GM19397 (cell line): ENCODE measurements around the gene TRPM1.

ENCODE experiments used
- ATAC-seq: cut with Tn5 transposase; IDR thresholded peaks from one replicate; pipeline ENCODE4 v1.9.1; 2021; ENCODE audit warnings: mild to moderate bottlenecking, moderate library complexity; ENCODE audit not compliant: unreplicated experiment

TRPM1 gene

DNA sequence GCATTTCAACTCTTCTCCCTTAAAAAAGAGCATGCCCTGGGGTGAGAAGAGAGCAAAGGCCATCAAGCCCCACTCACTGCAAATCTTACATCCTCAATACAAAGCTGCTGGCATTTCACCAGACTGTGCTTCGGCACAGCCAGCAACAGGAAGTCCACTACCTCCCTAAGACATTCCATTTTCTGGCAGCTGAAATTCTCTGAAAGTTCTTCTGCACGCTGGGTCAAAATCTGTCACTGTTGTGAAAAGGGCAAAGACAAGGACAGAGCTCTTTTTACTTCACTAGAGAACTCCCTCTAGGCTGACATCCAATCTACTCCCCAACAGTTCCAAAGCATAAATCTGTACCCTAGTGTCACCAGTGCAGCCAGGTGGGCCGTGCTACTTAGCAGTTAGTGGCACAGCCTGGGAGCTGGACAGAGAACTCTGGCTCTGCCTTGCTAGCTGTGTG, 116.4 kb downstream of the TRPM1 start:
- peak; percentile 13 for ATAC-seq

DNA sequence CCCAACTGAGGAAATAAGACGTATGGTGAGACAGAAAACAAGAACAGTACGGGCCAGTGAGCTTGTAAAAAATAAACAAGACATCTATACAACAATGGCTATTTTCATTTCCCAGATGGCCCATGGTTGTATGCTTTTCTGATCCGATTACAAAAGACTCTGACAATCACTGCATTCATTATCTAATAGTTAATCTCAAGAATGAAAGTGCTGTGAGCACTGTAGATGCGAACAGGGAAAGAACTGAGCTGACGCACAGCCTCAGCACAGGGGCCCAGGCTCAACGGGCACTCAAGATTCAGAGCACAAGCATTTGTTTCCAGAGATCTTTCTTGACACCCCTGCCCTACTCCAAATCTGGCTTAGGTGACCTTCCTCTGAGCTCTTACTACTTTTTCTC, 117.0 kb downstream of the TRPM1 start:
- ATAC-seq = peak; percentile 50

DNA sequence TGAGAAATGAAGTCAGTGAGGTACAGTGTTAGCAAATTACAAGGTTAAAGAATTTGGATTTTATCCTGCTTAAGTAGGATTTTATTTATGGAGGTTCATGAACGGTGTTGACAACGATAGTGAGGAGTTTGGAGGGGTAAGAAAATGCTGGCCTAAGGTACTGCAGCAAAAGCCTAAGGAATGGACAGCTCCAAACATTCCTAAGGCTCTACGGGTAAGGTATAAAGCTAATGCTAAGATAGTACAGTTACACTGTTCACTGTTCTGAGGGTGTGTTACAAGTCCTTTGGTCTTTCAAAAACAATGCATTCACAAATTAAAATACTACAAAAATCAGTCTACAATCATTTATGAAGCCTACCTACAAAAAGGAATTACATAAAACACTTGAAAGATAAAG, 117.4 kb downstream of the TRPM1 start:
- no peak for ATAC-seq

DNA sequence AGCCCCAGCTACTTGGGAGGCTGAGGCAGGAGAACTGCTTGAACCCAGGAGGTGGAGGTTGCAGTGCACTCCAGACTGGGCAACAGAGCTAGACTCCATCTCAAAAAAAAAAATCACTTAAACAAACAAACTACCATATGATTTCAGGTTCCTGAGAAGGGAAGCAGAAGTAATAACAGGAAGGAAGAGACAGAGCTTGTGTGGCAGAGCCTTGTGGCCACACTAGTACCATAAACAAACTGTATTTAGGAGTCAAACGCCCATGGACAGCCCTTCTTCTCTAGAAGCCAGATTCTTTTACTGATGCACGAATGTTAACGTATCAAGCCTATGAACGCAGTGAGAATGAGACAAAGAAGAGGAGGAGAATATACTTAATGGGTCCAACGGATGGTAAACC, 122.1 kb downstream of the TRPM1 start:
- ATAC-seq = no peak

DNA sequence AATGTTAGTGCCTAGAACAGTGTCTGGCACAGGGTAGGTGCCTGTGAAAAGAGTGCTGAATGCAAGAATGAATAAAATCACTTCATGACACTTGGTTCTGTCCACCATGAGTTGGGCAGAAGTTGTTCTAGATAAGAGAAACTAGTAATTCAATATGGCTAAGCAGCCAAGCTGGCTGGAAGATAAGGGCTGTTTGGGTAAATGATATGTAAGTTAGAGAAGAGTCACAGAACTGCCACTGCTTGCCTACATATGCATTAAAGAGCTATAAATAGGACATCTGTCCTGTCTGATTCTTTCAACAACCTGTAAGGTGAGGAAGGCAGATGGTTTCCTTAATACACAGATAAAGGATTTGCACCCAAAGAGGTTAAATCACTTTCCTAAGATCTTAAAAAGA, 123.2 kb downstream of the TRPM1 start:
- ATAC-seq = no peak

DNA sequence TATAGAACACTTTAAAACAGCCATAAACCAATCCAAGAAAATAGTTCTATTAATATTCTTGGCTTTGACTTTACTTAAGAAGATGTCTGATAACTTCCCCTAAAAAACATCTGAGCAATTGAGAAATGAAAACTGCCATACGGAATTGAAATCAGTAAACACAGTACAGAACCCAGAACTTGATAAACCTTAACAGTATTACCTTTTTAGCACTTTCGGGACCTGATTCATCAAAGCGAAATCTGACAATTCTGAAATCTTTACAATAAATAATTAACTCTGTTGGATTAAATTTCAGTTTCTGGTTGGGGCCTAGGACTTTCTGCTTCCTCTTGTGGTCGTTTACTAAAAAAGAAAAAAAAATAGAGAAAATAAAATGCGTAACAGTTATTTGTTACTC, 127.4 kb downstream of the TRPM1 start:
- ATAC-seq = no peak

DNA sequence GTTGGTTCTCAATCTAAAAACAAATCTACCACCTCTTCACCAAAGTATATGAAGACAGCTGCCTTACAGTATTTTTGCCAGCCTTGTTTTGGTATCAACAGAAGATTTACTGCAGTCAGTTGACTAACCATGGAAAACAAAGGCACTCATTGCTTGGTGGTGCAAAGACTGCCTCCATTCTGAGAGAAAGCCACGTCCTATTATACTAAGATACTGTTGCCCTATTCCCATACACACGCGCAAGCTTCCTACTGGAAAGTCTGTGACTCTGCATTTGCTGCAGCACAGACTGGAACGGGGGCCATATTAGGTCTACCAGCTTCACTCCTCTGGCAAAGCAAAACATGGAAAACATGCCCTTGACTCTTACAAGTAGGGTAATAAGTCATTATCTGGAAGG, 128.1 kb downstream of the TRPM1 start:
- ATAC-seq = no peak

DNA sequence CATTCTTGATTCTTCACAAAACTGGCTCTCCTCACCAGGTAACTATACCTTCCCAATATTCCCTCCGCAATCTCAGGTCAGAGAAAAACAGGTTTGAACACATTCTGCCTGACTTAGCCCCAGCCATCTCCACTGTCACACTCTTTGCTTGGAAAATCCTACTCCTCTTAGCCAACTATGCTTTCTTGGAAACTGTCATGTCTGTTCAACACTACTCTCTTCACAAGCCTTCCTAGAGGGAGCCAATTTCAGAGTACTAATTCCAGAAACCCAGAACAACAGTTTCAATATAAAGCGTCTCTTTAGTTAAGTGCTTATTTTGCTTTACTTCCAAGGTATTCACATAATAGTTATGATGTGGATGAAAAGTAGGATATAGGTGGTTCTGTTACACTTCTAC, 131.8 kb downstream of the TRPM1 start:
- no peak for ATAC-seq

DNA sequence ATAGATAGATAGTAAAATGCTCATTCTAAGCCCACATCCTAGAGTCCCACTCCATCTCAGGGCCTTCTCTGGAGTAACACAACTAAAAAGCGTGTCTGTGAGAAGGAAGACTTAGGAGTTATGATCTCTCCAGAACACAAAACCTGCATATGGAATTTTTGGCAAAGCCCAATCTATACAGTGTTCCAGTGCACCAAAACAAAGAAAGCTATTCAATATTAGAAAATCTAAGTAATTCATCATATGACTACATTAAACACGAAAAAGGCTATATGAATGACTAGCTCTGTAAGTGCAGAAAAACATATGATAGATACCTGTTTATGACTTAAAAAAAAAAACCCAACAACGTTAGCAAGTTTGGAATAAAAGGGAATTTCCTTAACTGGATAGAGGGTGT, 137.8 kb downstream of the TRPM1 start:
- no peak for ATAC-seq

DNA sequence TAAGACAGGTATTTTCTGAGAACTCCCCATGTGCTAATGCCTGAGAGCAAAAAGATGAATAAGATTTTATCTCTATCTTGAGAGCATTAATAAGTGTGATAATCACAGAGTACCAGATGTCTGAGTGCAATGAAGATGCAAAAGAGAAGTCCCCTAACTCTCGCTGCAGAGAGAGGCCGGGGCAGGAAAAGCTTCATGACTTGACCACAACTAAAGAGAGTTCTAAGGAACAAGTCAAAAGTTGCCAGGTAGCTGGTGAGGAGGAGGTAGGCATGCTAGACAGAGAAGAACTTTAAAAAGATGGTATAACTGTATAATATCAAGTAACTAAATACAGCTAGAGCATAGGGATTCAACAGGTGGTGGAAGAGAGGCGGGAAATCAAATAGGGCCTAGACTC, 138.9 kb downstream of the TRPM1 start:
- no peak for ATAC-seq

DNA sequence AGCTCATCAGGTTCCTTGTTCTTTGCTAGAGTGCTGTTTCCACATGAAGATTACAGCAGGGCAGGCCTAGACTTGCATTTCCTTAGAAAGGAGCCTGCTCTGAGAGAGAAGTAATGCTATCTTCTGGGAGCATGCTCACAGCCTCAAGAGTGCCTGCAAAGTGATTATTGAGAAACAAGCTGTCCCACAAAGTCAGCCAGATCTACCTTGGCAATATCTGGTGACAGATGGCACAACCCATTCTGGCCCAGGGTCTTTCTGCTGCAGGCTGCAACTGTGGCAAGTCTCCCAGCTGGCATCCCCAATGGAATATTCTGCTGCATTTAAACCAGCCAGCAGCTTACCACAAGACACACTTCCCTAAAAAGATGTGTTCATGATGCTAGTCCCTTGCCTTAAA, 139.4 kb downstream of the TRPM1 start:
- ATAC-seq = no peak

DNA sequence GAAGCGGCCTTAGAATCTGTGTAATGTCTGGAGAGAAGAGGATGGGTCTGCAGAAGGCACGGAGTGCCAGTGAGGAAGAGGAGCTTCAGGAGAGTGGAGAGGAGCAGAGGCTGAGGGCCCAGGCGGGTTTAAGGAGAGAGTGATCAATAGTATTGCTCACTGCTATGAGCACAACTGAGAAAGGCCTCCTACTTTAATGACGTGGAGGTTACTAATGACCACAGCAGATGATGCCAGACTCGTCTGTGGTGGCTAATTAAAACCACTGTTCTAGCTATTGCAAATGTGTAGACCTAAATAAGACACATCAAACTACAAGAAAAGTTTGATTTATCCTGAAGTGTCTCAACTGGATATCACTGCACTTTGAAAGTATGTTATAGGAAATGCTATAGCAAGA, 143.3 kb downstream of the TRPM1 start:
- no peak for ATAC-seq

DNA sequence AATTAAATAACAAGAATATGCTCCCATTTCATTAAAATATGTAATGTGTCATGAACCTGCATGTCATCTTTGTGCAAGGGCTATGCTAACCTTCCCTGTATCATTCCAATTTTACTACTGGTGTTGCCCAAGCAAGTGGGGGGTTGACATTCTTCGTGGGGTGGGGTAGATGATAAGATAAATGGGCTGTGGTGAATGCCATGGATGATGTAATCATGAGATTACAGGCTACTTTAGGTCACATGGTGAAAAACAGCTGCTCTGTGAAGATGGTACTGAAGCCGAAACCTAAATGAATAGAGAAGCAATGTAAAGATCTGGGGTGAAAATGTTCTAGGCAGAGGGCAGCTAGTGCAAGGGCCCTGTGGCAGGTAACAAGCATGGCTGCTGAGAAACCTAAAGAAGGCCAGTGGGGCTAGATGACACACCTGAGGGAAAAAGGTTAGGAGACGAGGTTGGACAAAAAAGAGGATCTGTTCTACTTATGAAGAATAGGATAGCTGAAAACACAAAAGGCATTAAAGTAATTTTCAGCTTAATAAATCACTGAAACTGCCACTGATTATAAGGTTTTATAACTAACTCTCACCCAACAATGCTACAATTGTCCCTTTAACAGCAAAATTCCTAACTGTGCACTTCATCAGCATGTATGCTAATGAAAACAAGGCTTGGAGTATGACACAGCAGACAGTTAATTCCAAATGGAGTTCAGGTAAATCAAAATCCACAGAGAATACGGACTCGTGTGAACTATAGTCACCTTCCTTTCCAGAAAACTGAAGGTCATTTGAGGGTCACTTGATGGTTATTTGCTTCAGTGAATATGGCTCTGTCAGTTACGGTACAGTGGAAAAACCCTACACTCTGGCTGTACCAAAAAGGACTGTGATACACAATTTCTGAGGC, 145.1 kb downstream of the TRPM1 start:
- ATAC-seq = no peak

DNA sequence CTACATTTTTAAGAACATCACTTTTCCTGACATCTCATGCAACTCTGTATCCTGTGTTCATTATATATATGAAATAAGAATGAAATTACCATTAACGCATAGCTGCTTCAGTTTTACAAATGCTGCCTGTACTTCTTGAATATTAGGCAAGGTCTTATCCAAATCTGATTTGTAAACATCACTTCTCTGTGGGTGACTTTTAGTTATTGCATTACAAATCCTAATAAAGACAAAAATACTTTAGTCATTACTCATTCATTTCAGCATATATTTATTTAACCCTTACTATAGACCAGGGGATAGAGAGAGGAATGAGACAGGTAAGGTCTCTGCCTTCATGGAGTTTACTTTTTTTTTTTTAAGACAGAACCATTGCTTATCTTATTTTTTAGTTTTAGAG, 146.9 kb downstream of the TRPM1 start:
- ATAC-seq = no peak

DNA sequence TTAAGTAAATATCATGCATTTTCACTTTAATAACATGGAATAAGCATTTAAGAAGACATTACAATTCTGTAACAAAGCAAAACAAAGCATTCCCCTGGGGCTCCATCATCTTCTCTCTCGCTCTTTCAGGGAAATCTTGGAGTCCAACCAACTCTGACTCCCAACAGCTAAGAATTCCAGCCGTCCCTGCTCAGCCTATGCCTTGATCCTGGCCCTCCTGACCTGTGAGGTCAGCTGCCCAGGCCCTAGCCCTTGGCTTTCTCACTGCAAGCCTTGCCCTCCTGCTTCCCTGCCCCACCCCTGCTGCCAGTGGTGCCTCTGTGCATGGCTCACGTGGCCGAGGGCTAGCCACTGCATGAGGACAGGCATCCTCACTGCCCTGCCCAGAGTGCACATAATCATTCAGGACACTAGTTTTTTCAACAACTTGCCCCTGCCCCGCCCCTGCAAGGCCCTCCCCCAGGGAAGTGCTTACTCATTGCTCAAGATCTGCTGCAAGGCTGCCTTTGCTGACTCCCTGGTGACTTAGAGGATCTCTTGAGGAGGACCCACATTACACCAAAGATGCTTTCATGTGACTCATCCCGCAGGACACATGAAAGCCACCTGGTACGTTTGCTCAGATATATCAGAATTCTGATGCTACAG, 147.7 kb downstream of the TRPM1 start:
- no peak for ATAC-seq

DNA sequence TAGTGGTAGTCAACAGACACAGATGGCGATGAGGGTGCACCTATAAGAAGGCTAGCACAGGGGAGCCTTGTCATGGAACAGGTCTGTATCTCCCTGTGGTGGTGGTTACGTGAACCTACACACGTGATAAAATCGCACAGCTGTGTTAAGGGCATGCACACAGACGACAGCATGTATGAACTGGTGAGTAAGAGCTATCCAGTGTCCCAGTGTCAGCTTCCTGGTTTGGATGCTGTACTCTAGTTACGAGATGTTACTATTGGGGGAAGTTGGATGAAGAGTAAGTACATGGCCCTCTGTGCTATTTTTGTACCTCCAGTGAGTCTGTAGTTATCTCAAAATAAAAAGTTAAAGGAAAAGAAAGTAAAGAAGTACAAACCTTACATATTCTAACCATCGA, 148.3 kb downstream of the TRPM1 start:
- no peak for ATAC-seq
